K562 (cell line): ENCODE data around the gene ATG4D. TPM values are rescaled to one million over a fixed set of nuclear protein-coding genes. Genes with fewer than 3 reads are reported as not detected.

Source experiments
- BDP1 ChIP-seq: IDR thresholded peaks from 3 replicates; pipeline ENCODE4 v1.6.1; 2011; ENCODE audit not compliant: insufficient read length, insufficient read depth
- BMI1 ChIP-seq: fragments of 150-350 bp; IDR thresholded peaks from 2 replicates; pipeline ENCODE4 v1.6.1; 2014; ENCODE audit warnings: low read length
- BRD9 ChIP-seq: fragments of 450-650 bp; IDR thresholded peaks from 2 replicates; pipeline ENCODE4 v1.6.1; 2018; ENCODE audit warnings: low read depth; ENCODE audit not compliant: partially characterized antibody
- CBX2 ChIP-seq: fragments of 200-600 bp; sonication (generic); IDR thresholded peaks from one replicate; pipeline ENCODE4 v1.6.1; 2012; ENCODE audit warnings: mild to moderate bottlenecking, low read length, inconsistent platforms; ENCODE audit not compliant: insufficient read depth, poor library complexity, severe bottlenecking
- CBX5 ChIP-seq: IDR thresholded peaks from 2 replicates; pipeline ENCODE4 v1.6.1; 2014; ENCODE audit warnings: low read depth, borderline replicate concordance
- E2F3 ChIP-seq: fragments of 250-450 bp; sonication (Bioruptor Pico); IDR thresholded peaks from 2 replicates; pipeline ENCODE4 v1.4.0; 2020; ENCODE audit warnings: mild to moderate bottlenecking
- ETS2 ChIP-seq: IDR thresholded peaks from 2 replicates; pipeline ENCODE4 v1.6.1; 2016; ENCODE audit warnings: borderline replicate concordance, missing genetic modification characterization, mild to moderate bottlenecking, moderate library complexity, missing compliant biosample characterization; ENCODE audit not compliant: poor library complexity, severe bottlenecking
- GATAD2A ChIP-seq: fragments of 450-650 bp; IDR thresholded peaks from 2 replicates; pipeline ENCODE4 v1.6.1; 2017
- GATAD2B ChIP-seq: fragments of 450-650 bp; IDR thresholded peaks from 2 replicates; pipeline ENCODE4 v1.6.1; 2017; ENCODE audit warnings: mild to moderate bottlenecking, borderline replicate concordance
- GTF2E2 ChIP-seq: fragments of 200-800 bp; sonication (Bioruptor generic); IDR thresholded peaks from 2 replicates; pipeline ENCODE4 v1.6.1; 2016; ENCODE audit warnings: missing genetic modification characterization, missing compliant biosample characterization
- HIVEP1 ChIP-seq: fragments of 250-450 bp; sonication (Bioruptor Pico); IDR thresholded peaks from 2 replicates; pipeline ENCODE4 v1.4.0; 2020; ENCODE audit warnings: mild to moderate bottlenecking
- HLTF ChIP-seq: fragments of 450-650 bp; IDR thresholded peaks from 2 replicates; pipeline ENCODE4 v1.6.1; 2016
- MEIS2 ChIP-seq: fragments of 450-650 bp; IDR thresholded peaks from 2 replicates; pipeline ENCODE4 v1.6.1; 2014; ENCODE audit warnings: mild to moderate bottlenecking; ENCODE audit not compliant: partially characterized antibody
- MTA3 ChIP-seq: fragments of 450-650 bp; formaldehyde crosslinking; IDR thresholded peaks from 2 replicates; pipeline ENCODE4 v1.6.1; 2017; ENCODE audit warnings: mild to moderate bottlenecking, borderline replicate concordance
- ZBTB7A ChIP-seq: IDR thresholded peaks from 2 replicates; pipeline ENCODE4 v1.6.1; 2011; ENCODE audit warnings: low read depth, mild to moderate bottlenecking, low read length, moderate library complexity, borderline replicate concordance; ENCODE audit not compliant: control insufficient read depth
- ZBTB8A ChIP-seq: fragments of 450-650 bp; IDR thresholded peaks from 2 replicates; pipeline ENCODE4 v1.6.1; 2018; ENCODE audit warnings: mild to moderate bottlenecking, moderate library complexity; ENCODE audit not compliant: partially characterized antibody
- ZC3H4 ChIP-seq: sonication (generic); formaldehyde crosslinking; IDR thresholded peaks from 2 replicates; pipeline ENCODE4 v1.9.0; 2021; ENCODE audit warnings: missing genetic modification reagents, borderline replicate concordance
- ZEB2 ChIP-seq: fragments of 450-650 bp; IDR thresholded peaks from 2 replicates; pipeline ENCODE4 v1.6.1; 2016
- ZNF274 ChIP-seq: IDR thresholded peaks from 2 replicates; pipeline ENCODE4 v1.6.1; 2011; ENCODE audit warnings: low read depth, mild to moderate bottlenecking, low read length, moderate library complexity, borderline replicate concordance
- ZNF282 ChIP-seq: sonication (generic); formaldehyde crosslinking; IDR thresholded peaks from 2 replicates; pipeline ENCODE4 v1.8.1; 2023; ENCODE audit warnings: missing genetic modification reagents
- polyA plus RNA-seq, 8 experiments: library from polyadenylated mRNA; depleted of rRNA in 4 of 8; stranded (reverse) in 5 of 8; unstranded in 3 of 8; fragments of >200 nt; fragmentation: Nextera tagmentation in 2 of 8; fragmentation: Illumina TruSeq in 1 of 8; extraction: Ambion mirVana in 2 of 8; extraction: Trizol in 1 of 8; gene quantifications; 2 replicates each; pipeline versions ENCODE4 v1.2.1 to v1.2.3, GENCODE V29; 2011 to 2014; ENCODE audit warnings: inconsistent platforms in 1 of 8, missing spikeins in 1 of 8
- total RNA-seq, 7 experiments: library from RNA; depleted of rRNA in 6 of 7; stranded (reverse); fragments of >200 nt in 6 of 7; fragmentation: Illumina TruSeq in 2 of 7; extraction: Trizol in 2 of 7; gene quantifications; 2 replicates each; pipeline versions ENCODE4 v1.2.1 to v1.2.3, GENCODE V29; 2011 to 2021; ENCODE audit warnings: low replicate concordance in 1 of 7
- TF ChIP-seq, protein P1 (sequence below): IDR thresholded peaks from 2 replicates; pipeline ENCODE4 v1.6.1; 2014; ENCODE audit warnings: antibody characterized with exemption
- TF ChIP-seq, protein P2 (sequence below), 2 experiments: IDR thresholded peaks; 2 replicates each; pipeline ENCODE4 v1.6.1; 2011; ENCODE audit warnings: borderline replicate concordance in 1 of 2, control low read depth in 1 of 2, low read depth in 1 of 2, low read length in 1 of 2, mild to moderate bottlenecking in 1 of 2, mixed read lengths in 1 of 2, moderate library complexity in 1 of 2; ENCODE audit not compliant: insufficient read depth in 1 of 2, insufficient read length in 1 of 2, poor library complexity in 1 of 2, severe bottlenecking in 1 of 2; ENCODE audit errors: extremely low read depth in 1 of 2

ATG4D gene
- total and polyA plus RNA-seq, 9 of the 15 experiments (the other 6 are each of a cell fraction or from before 2014, with no cell fraction given) = 0.51 to 66.1 (median 22.9) TPM

DNA sequence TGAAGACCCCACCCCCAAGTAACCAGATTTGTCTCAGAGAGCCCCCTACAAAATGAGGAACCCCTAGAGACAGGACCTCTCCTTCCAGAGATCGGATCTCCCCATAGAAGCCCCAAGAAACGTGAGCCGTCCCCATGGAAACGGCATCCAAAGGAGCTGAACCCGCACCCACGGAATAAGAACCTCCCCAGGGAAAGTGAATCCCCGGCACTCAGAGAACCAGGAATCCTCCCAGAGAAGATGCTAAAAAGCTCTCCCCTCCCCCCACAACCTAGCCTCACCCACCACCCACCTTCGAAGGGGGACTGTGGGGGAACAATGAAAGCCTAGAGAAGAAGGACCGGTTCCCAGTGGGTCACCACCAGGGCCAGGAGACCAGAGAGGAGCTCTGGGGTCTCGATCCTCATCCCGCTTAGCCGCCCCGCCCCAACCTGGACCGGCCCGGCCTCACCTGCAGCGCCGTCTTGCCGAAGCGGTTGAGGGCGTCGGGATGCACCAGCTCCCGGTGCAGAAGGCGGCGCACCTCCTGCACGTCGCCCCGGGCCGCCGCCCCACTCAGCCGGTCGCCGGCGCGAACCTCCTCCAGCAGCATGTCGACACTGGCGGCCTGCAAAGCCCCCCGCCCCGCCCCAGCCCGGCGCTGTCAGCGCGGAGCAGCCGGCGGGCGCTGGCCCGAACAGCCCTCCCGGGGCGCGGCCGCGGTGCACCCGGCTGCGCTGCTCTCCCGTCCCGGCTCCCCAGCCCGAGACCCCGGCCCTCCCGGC lies 24.5 kb downstream of the ATG4D start (continued):
- TF ChIP-seq HIVEP1 = no peak
- no peak for TF ChIP-seq E2F3
- TF ChIP-seq BMI1 = no peak
- no peak for TF ChIP-seq CBX2
- no peak for TF ChIP-seq ZNF274
- TF ChIP-seq ZNF282 = no peak
- TF ChIP-seq GTF2E2 (tag) = no peak
- TF ChIP-seq, protein P1, sequence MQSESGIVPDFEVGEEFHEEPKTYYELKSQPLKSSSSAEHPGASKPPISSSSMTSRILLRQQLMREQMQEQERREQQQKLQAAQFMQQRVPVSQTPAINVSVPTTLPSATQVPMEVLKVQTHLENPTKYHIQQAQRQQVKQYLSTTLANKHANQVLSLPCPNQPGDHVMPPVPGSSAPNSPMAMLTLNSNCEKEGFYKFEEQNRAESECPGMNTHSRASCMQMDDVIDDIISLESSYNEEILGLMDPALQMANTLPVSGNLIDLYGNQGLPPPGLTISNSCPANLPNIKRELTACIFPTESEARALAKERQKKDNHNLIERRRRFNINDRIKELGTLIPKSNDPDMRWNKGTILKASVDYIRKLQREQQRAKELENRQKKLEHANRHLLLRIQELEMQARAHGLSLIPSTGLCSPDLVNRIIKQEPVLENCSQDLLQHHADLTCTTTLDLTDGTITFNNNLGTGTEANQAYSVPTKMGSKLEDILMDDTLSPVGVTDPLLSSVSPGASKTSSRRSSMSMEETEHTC = no peak
- TF ChIP-seq, protein P2, sequence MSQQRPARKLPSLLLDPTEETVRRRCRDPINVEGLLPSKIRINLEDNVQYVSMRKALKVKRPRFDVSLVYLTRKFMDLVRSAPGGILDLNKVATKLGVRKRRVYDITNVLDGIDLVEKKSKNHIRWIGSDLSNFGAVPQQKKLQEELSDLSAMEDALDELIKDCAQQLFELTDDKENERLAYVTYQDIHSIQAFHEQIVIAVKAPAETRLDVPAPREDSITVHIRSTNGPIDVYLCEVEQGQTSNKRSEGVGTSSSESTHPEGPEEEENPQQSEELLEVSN (IDR thresholded peaks at IDR 0.05; ENCODE audit: borderline replicate concordance in 1 of 2, extremely low read depth in 1 of 2, insufficient read depth in 1 of 2, insufficient read length in 1 of 2, low read depth in 1 of 2, low read length in 1 of 2, poor library complexity in 1 of 2, severe bottlenecking in 1 of 2) = peak in 1 of 2 experiments; percentile 69
- no peak for TF ChIP-seq HLTF
- TF ChIP-seq BRD9 = no peak
- TF ChIP-seq CBX5 = no peak
- TF ChIP-seq GATAD2A = no peak
- no peak for TF ChIP-seq ETS2 (tag)
- TF ChIP-seq MTA3 = no peak
- no peak for TF ChIP-seq MEIS2
- TF ChIP-seq ZEB2 = peak; percentile 88
- peak; percentile 91 for TF ChIP-seq GATAD2B
- no peak for TF ChIP-seq ZC3H4 (CRISPR knock-in tag)
- TF ChIP-seq BDP1 = no peak
- peak; percentile 82; the same call in 1 of the 2 replicates for TF ChIP-seq ZBTB7A
- no peak for TF ChIP-seq ZBTB8A
